Transverse colon (tissue), 3 donors: ENCODE data around the gene CCNF.

Experiments
- CTCF ChIP-seq, 5 experiments: fragments of 200-600 bp in 3 of 5; fragments of 450-650 bp in 2 of 5; sonication (generic) in 3 of 5; IDR thresholded peaks; 1 replicate in 2 of 5; 2 replicates in 3 of 5; pipeline ENCODE4 v1.5.1; 2016 to 2017; ENCODE audit warnings: antibody characterized with exemption in 5 of 5, inconsistent platforms in 3 of 5, mild to moderate bottlenecking in 2 of 5, moderate library complexity in 1 of 5
- POLR2A ChIP-seq: fragments of 450-650 bp; IDR thresholded peaks from one replicate; pipeline ENCODE4 v1.6.1; 2016; ENCODE audit warnings: antibody characterized with exemption, mild to moderate bottlenecking, moderate library complexity

GRCh38 chr16:2471016-2471652 is 41.9 kb downstream of the CCNF start, which contains the start of gene NTN3:
- TF ChIP-seq CTCF (IDR thresholded peaks at IDR 0.05), result no peak
- TF ChIP-seq POLR2A, result no peak
